Stimulated activated naive CD4-positive, alpha-beta T cell (primary cell): ENCODE results near the gene TUBE1.
"Not testable (repeated sequence)": the region's sequence is repeated elsewhere in the genome, so short reads cannot be mapped to it uniquely, and the experiment has no call there.

ENCODE experiments used
- DNase-seq, 6 experiments: peaks; one replicate each; lab custom pipeline; 2025; lab: John Stamatoyannopoulos, UW

The TUBE1 gene

GRCh38 chr6:112087136-112087911 is at the start of gene TUBE1, which contains the start of gene FAM229B:
TSS of gene TUBE1 (minus strand) at chr6:112087482. CDS start at chr6:112087434, 48 bp downstream.
TSS of gene FAM229B (plus strand) at chr6:112087591. CDS start at chr6:112099284, 11,693 bp downstream.
- peak; percentile 80 to 91 (median 90) for DNase-seq

- DNase-seq = no peak
Measured at GRCh38 chr6:112130878-112131277, 43.6 kb upstream of the TUBE1 start.

GRCh38 chr6:112128208-112128607 is 40.9 kb upstream of the TUBE1 start:
- no peak for DNase-seq

GRCh38 chr6:112123982-112124381 is 36.7 kb upstream of the TUBE1 start:
- no peak for DNase-seq

GRCh38 chr6:112122756-112123155 is 35.5 kb upstream of the TUBE1 start:
- no peak for DNase-seq

- DNase-seq = no peak
Measured at GRCh38 chr6:112118034-112118433, 30.8 kb upstream of the TUBE1 start.

- no peak for DNase-seq
Measured at GRCh38 chr6:112117554-112117953, 30.3 kb upstream of the TUBE1 start.

- no peak for DNase-seq
Measured at GRCh38 chr6:112116221-112116620, 28.9 kb upstream of the TUBE1 start.

- DNase-seq = no peak
Measured at GRCh38 chr6:112114577-112115223, 27.4 kb upstream of the TUBE1 start.

GRCh38 chr6:112113918-112114317 is 26.6 kb upstream of the TUBE1 start:
- no peak for DNase-seq

- DNase-seq = no peak
Measured at GRCh38 chr6:112113431-112113830, 26.1 kb upstream of the TUBE1 start.

GRCh38 chr6:112109262-112109661 is 22.0 kb upstream of the TUBE1 start:
- DNase-seq = no peak

- no peak for DNase-seq
Measured at GRCh38 chr6:112106562-112106961, 19.3 kb upstream of the TUBE1 start.

- not testable (repeated sequence) for DNase-seq
Measured at GRCh38 chr6:112106026-112106425, 18.7 kb upstream of the TUBE1 start.

- no peak for DNase-seq
Measured at GRCh38 chr6:112100561-112100960, 13.3 kb upstream of the TUBE1 start.

GRCh38 chr6:112096901-112097300 is 9.6 kb upstream of the TUBE1 start:
- DNase-seq = no peak

GRCh38 chr6:112087916-112088315 is 634 bp upstream of the TUBE1 start:
- DNase-seq = no peak

- DNase-seq = peak in 1 of 6 experiments; percentile 18
Measured at GRCh38 chr6:112086744-112087135, 542 bp downstream of the TUBE1 start.

- DNase-seq = no peak
Measured at GRCh38 chr6:112085286-112086065, 1.8 kb downstream of the TUBE1 start.

GRCh38 chr6:112081569-112081968 is 5.7 kb downstream of the TUBE1 start:
- no peak for DNase-seq

- DNase-seq = no peak
Measured at GRCh38 chr6:112066606-112067005, 20.7 kb downstream of the TUBE1 start.

GRCh38 chr6:112065426-112065986 is 21.8 kb downstream of the TUBE1 start:
- no peak for DNase-seq
